Stomach (tissue), 9 donors: ENCODE data around the gene RPS6KA4. TPM values are rescaled to one million over a fixed set of nuclear protein-coding genes. Genes with fewer than 3 reads are reported as not detected.

Source experiments
- DNase-seq, 2 donors: peaks; one replicate each; pipeline versions ENCODE4 v3.0.0 to v3.0.0-alpha.2; 2013 to 2019
- H3K27ac ChIP-seq, 5 donors: fragments of 200-600 bp in 4 of 5; sonication (generic) in 4 of 5; one replicate each; pipeline ENCODE4 v1.5.1; 2013 to 2019; ENCODE audit warnings: mild to moderate bottlenecking in 1 of 5, moderate library complexity in 1 of 5
- H3K27me3 ChIP-seq, 3 donors: fragments of 200-600 bp; sonication (generic); one replicate each; pipeline ENCODE4 v1.5.1; 2017 to 2019; ENCODE audit warnings: mixed run types in 1 of 3
- H3K36me3 ChIP-seq, 4 donors: fragments of 200-600 bp; sonication (generic); 1 replicate in 3 of 4; 2 replicates in 1 of 4; pipeline ENCODE4 v1.5.1; 2016 to 2019
- H3K4me1 ChIP-seq, 4 donors: fragments of 200-600 bp; sonication (generic); one replicate each; pipeline ENCODE4 v1.5.1; 2016 to 2019
- H3K4me3 ChIP-seq, 4 donors: fragments of 200-600 bp; sonication (generic) in 3 of 4; one replicate each; pipeline ENCODE4 v1.5.1; 2016 to 2019; ENCODE audit warnings: mild to moderate bottlenecking in 1 of 4
- H3K9me3 ChIP-seq, 4 donors: fragments of 200-600 bp; sonication (generic); one replicate each; pipeline ENCODE4 v1.5.1; 2016 to 2019
- CTCF ChIP-seq, 7 experiments: fragments of 450-650 bp in 4 of 7; fragments of 200-600 bp in 3 of 7; sonication (generic) in 3 of 7; IDR thresholded peaks; one replicate each; pipeline ENCODE4 v1.5.1; 2016 to 2019; ENCODE audit warnings: antibody characterized with exemption in 7 of 7, control low read depth in 2 of 7, mild to moderate bottlenecking in 1 of 7
- EP300 ChIP-seq: sonication (generic); formaldehyde crosslinking; IDR thresholded peaks from one replicate; pipeline ENCODE4 v1.6.1; 2017; ENCODE audit warnings: antibody characterized with exemption
- POLR2A ChIP-seq, 4 donors: fragments of 450-650 bp; IDR thresholded peaks; one replicate each; pipeline ENCODE4 v1.6.1; 2016; ENCODE audit warnings: antibody characterized with exemption in 4 of 4, control low read depth in 2 of 4, mild to moderate bottlenecking in 1 of 4, moderate library complexity in 1 of 4
- POLR2AphosphoS5 ChIP-seq, 3 donors: sonication (generic); formaldehyde crosslinking; IDR thresholded peaks; one replicate each; pipeline ENCODE4 v1.6.1; 2016; ENCODE audit warnings: antibody characterized with exemption in 3 of 3
- WGBS, 5 donors: extraction: QIAGEN DNeasy Blood & Tissue Kit in 3 of 5; methylation state at CpG; one replicate each; pipeline versions ENCODE4 v1.1.5 to v1.1.7; 2013 to 2018; 5-methylcytosine and 5-hydroxymethylcytosine counted together
- intact Hi-C: fragments of 100-400 bp; cut with DNase I; formaldehyde crosslinking; loops from one replicate; pipeline ENCODE4 v1.15.1; 2023; ENCODE audit warnings: low total_unique reads
- polyA plus RNA-seq, 3 donors: library from polyadenylated mRNA; stranded (reverse); fragments of 200-250 nt; gene quantifications; one replicate each; pipeline ENCODE4 v1.2.3, GENCODE V29; 2013
- total RNA-seq, 5 donors: library from RNA; depleted of rRNA; stranded (reverse); fragments of >200 nt; gene quantifications; one replicate each; pipeline versions ENCODE4 v1.1.0 to v1.2.3, GENCODE V29; 2014 to 2016
- donor health status: healthy with polysubstance abuse.
- donor health status: Bipolar disorder and iron deficiency.
- donor health status: healthy.

RPS6KA4 gene
- total and polyA plus RNA-seq, 8 donors = 15.4 to 103 (median 29.6) TPM

GRCh38 chr11:64317961-64318765 is 40.8 kb upstream of the RPS6KA4 start, which contains the start of gene PRDX5:
TSS of gene PRDX5 (plus strand) at chr11:64318121. CDS start at chr11:64318216, 95 bp downstream.
- peak within 1 kb of the TSS; percentile 69 to 81 (median 76) for H3K4me3 ChIP-seq
- DNase-seq = peak; percentile 97 to 99
- peaks cover 25 to 74% (median 60%) of the 10 kb centered on the region in 4 donors for H3K4me1 ChIP-seq
- H3K9me3 ChIP-seq = no peaks in the 10 kb centered on the region
- H3K27me3 ChIP-seq = no peaks in the 10 kb centered on the region
- H3K27ac ChIP-seq = peak within 1 kb of the TSS; percentile 94 to 99 (median 97)
- intact Hi-C loops = no loop called here
- WGBS, 5 donors = 0 to 1% (median 1%) methylated on average over 23 to 61 of the region's 61 CpGs
- peak in 2 of 4 donors; percentile 46 to 65 for TF ChIP-seq POLR2A (IDR thresholded peaks at IDR 0.05)
- peak in 3 of 7 experiments; percentile 28 to 77 (median 57) for TF ChIP-seq CTCF (IDR thresholded peaks at IDR 0.05)
- TF ChIP-seq EP300 = no peak
- TF ChIP-seq POLR2AphosphoS5 (IDR thresholded peaks at IDR 0.05) = peak; percentile 90 to 99 (median 97)
- peaks cover 37 to 61% (median 58%) of the 10 kb centered on the region in 4 donors for H3K36me3 ChIP-seq

- H3K27me3 ChIP-seq = no peaks in the 10 kb centered on the region
- 11 to 35% (median 15%) methylated on average over 11 to 19 of the region's 19 CpGs for WGBS, 5 donors
- peak overlapping the region; percentile 94 to 99 (median 97) for H3K27ac ChIP-seq
- H3K4me1 ChIP-seq = peaks cover 25 to 67% (median 57%) of the 10 kb centered on the region in 4 donors
- peak overlapping the region; percentile 69 to 81 (median 76) for H3K4me3 ChIP-seq
- intact Hi-C loops = no loop called here
- DNase-seq = peak in 1 of 2 donors; percentile 55
- peaks cover 36 to 57% (median 52%) of the 10 kb centered on the region in 4 donors for H3K36me3 ChIP-seq
- no peak for TF ChIP-seq EP300
- no peak for TF ChIP-seq CTCF (IDR thresholded peaks at IDR 0.05)
- no peak for TF ChIP-seq POLR2AphosphoS5 (IDR thresholded peaks at IDR 0.05)
- TF ChIP-seq POLR2A (IDR thresholded peaks at IDR 0.05) = no peak
- H3K9me3 ChIP-seq = no peaks in the 10 kb centered on the region
These were observed 39.9 kb upstream of the RPS6KA4 start for GRCh38 chr11:64318766-64319761.

DNA sequence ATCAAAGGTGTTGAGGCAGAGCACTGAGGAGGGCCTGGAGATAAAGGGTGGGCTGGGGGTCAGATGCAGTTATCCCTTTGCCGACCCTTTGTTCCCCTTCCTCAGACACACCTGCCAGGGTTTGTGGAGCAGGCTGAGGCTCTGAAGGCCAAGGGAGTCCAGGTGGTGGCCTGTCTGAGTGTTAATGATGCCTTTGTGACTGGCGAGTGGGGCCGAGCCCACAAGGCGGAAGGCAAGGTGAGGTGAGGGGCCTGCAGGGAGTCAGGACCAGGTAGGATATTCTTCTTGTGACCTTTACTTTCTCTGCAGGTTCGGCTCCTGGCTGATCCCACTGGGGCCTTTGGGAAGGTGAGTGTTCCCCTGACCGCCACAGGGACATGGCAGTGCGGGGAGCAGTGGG is 38.4 kb upstream of the RPS6KA4 start:
- Histone ChIP-seq H3K4me3 (no peak overlapping the region), H3K36me3 (peaks cover 21 to 42% (median 38%) of the 10 kb centered on the region in 4 donors), H3K9me3 (no peaks in the 10 kb centered on the region), H3K27ac (peak overlapping the region; percentile 84 to 99 (median 95)), H3K4me1 (peaks cover 25 to 61% (median 58%) of the 10 kb centered on the region in 4 donors), H3K27me3 (no peaks in the 10 kb centered on the region)
- DNase-seq = peak in 1 of 2 donors; percentile 5
- intact Hi-C loops = no loop called here
- TF ChIP-seq EP300 (no peak), POLR2A (IDR thresholded peaks at IDR 0.05) (no peak), CTCF (IDR thresholded peaks at IDR 0.05) (no peak), POLR2AphosphoS5 (IDR thresholded peaks at IDR 0.05) (no peak)
- WGBS, 5 donors = 88 to 93% (median 90%) methylated on average over 4 to 7 of the region's 7 CpGs

DNA sequence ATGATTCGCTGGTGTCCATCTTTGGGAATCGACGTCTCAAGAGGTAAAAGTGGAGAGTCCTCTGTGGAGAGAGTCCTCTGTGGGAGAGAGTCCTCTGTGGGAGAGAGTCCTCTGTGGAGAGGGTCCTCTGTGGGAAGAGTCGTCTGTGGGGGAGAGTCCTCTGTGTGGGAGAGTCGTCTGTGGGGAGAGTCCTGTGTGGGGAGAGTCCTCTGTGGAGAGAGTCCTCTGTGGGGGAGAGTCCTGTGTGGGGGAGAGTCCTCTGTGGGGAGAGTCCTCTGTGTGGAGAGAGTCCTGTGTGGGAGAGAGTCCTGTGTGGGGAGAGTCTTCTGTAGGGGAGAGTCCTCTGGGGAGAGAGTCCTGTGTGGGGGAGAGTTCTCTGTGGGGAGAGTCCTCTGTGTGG is 37.9 kb upstream of the RPS6KA4 start:
- H3K36me3 ChIP-seq = peaks cover 18 to 38% (median 33%) of the 10 kb centered on the region in 4 donors
- DNase-seq = no peak
- peaks cover 25 to 59% (median 54%) of the 10 kb centered on the region in 4 donors for H3K4me1 ChIP-seq
- intact Hi-C loops = no loop called here
- TF ChIP-seq POLR2A (IDR thresholded peaks at IDR 0.05) = no peak
- no peak for TF ChIP-seq CTCF (IDR thresholded peaks at IDR 0.05)
- no peak for TF ChIP-seq POLR2AphosphoS5 (IDR thresholded peaks at IDR 0.05)
- no peak for TF ChIP-seq EP300
- H3K27ac ChIP-seq = peak overlapping the region; percentile 84 to 99 (median 95)
- H3K9me3 ChIP-seq = no peaks in the 10 kb centered on the region
- H3K27me3 ChIP-seq = no peaks in the 10 kb centered on the region
- 64 to 74% (median 65%) methylated on average over 5 of the region's 5 CpGs for WGBS, 5 donors
- H3K4me3 ChIP-seq = no peak overlapping the region
